GM19025 (cell line): Measurements from ENCODE around the gene KCNN3.
A peak's percentile ranks its signal among the peaks of the same experiment; 100 is the strongest.

Experiments used
- ATAC-seq: cut with Tn5 transposase; IDR thresholded peaks from one replicate; pipeline ENCODE4 v1.9.1; 2021; ENCODE audit warnings: mild to moderate bottlenecking, low read depth, moderate library complexity; ENCODE audit not compliant: unreplicated experiment

The KCNN3 gene

DNA sequence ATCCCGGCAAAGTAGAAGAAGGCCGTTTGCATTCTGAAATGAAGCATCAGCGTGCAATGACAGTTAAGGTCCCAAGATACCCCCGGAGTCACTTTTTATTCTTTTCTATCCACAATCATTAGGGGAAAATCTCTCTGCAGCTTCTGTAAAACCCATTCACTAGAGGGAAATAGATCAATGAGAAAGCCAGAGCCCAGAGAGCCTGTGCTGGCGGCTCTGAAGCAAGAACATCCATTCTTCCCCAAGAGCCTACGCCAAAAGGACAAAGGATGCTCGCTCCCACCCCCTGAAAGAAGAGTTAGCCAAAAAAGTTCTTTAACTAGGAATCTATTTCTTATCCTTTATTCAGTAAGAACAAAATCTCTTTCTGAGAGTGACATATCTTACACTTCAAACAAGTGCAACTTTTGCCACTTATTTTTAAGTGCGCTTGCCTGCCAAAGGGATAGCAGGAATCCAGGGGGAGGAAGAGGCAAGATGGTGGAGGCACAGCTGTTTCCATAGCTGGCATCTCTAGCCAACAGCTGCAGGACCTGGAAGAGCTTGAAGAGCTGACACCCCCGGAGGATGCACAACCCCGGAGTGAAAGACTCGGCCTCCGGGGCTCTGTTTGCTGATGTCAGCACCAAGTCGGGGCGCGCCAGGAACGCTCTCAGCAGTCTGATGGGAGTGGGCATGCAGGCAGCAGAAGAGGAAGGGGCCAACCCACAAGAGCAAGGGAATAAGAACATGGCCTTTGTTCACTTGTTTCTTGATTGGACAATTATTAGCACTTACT is 68.7 kb downstream of the KCNN3 start:
- ATAC-seq: no peak

GRCh38 chr1:154799188-154799587 is 70.9 kb downstream of the KCNN3 start:
- ATAC-seq: no peak

GRCh38 chr1:154798645-154799044 is 71.4 kb downstream of the KCNN3 start:
- ATAC-seq: no peak

DNA sequence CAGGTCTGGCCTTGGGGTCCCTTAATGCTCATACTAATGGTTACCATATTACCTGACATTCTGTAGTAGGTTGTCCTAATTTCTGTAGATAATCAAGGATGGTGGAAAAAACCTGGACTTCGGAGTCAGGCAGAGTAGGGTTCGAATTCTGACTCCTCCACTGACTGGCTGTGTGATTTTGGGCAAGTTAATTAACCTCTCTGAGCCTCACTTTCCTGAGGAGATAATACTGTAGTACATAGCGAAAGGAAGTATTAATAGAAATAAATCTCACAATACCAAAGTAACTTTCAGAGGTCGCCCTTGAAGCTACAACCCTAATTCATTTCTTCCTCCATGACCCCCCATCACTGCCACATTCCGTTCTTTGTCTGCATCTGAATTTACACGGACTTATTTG is 72.9 kb downstream of the KCNN3 start:
- no peak for ATAC-seq

DNA sequence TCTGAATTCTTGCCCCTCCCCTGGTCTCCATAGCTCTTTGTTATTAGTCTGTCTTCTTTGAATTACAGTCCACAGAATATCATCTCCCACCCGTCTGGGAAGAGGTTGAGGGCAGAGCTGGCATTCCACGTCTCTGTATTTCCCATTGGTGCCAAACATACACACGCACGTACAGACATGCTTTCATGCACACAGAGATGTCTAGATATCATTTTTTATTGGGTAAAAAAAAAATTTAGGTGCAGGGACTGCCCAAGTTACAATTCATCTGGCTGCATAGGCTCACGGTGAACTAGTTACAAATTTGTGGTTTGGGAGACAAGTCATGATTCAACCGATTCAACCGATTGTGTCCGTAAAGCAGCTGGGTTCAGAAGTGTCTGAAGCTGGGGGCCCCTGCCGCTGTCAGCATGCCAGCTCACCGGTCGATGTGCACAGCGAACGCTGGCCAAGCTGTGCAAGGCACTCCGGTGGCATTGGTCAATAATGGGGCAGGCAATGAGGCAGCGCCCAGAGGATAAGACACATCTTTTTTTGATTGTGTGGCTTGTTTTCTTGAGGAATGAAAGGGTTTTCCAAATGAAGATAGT is 73.7 kb downstream of the KCNN3 start:
- no peak for ATAC-seq

GRCh38 chr1:154794608-154795007 is 75.5 kb downstream of the KCNN3 start:
- no peak for ATAC-seq

DNA sequence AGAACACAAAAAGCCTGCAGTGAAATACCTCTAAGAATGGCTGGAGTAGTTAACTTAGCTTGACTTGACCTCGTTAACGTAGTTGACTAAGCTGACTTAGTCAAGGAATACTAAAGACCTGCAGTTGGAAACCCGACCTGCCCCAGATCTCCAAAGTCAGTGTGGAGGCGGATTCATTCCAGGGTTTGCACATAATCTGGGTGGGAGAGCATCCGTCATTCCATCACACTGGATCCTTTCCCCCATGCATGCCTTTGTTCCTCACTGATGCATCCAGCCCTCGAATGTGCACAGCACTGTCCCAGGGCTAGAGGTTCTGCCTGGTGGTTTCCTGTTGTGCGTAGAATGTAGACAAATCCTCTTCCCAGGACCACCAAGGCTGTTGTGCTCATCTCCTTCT is 76.4 kb downstream of the KCNN3 start:
- ATAC-seq: no peak

- ATAC-seq: no peak
These were observed 77.2 kb downstream of the KCNN3 start for GRCh38 chr1:154792899-154793298.

DNA sequence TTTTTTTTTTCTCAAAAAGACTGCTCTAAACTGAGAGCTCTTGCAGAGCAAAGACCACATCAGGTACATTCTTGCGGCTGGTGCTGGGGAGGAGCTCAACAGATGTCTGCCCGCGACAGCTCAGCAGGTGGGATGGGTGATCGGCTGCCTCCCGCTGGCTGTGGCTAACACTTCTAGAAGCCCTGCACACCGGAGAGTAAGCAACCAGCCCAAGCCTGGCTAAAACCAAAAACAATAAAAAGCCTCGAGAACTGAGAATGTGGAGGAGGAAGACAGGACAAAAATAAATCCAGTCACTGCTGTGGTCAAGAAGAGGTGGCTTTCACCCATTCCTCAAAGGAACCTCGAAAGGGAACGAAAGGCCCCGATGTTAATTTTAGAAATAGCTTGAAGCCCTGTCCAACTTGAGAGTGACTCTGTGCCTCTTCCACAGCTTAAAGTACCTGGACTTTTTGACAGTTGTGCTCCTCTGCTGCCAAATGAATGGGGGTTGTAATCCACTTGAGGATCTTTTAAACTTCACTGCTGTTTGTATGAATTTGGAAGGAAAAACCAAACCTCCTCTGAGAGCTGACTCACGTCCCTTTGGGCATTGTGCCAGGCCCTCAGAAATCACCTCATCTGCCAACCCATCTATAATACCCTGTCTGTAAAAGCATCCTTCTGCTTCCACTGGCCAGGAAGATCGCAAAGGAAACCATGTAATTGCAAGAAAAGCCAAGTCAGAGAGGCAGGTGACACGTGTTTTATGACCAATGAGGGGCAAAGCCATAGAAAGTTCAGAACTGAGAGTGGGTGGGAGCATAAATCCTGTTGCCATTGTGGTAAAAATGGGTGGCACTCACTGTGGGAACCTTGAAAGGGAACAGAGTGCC is 78.6 kb downstream of the KCNN3 start:
- peak; percentile 81 for ATAC-seq

DNA sequence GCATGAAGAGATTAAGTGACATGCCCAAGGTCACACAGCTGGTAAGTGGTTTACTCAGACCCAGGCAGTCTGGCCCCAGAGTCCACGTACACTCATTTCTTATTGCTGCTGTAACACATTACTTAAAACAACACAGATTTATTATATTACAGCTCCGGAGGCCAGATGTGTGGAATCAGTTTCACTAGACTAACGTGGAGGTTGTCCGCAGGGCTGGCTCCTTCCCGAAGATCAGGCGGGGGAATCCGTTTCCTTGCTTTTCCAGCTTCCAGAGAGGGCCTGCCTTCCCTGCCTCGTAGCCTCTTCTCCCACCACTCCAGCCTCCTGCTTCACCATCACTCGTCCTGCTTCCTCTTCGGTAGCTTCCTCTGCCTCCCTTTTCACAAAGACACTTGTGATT is 81.2 kb downstream of the KCNN3 start:
- ATAC-seq: no peak

GRCh38 chr1:154788110-154788870 is 81.8 kb downstream of the KCNN3 start:
- no peak for ATAC-seq

DNA sequence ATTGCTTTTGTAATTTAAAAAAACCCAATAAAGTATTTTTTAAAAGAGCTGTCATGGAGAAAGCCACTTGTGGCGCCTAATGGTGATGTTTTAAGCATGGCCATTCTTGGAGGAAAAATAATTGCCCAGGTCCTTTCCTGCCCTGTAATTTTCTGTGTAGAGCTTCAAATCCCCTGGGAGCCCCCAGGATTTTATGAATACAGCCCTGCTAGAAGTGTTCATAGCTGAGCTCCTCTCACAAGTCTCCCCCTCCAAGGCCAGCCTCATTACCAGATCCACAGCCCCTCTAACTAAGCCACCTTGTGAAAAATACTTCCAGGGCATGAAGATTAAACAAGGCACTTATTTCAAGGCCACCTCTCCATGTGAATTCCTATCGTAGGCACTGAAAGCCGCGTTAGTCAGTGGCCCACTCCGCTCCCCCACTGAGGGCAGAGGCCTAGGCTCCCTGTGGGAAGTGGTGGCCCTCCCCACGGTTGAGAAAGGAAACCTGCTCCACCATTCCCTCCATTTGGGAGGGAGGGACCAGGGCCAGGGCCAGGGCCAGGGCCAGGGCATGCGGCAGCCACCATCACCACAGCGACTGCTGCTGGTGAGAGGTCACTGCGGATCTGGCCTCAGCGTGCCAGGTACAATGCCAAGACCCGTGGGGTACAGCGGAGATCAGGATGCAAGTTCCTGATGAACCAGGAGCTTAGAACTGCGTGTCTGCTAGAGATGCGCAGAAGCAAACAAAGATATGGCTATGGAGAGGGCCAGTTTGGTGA is 83.1 kb downstream of the KCNN3 start:
- ATAC-seq: no peak

DNA sequence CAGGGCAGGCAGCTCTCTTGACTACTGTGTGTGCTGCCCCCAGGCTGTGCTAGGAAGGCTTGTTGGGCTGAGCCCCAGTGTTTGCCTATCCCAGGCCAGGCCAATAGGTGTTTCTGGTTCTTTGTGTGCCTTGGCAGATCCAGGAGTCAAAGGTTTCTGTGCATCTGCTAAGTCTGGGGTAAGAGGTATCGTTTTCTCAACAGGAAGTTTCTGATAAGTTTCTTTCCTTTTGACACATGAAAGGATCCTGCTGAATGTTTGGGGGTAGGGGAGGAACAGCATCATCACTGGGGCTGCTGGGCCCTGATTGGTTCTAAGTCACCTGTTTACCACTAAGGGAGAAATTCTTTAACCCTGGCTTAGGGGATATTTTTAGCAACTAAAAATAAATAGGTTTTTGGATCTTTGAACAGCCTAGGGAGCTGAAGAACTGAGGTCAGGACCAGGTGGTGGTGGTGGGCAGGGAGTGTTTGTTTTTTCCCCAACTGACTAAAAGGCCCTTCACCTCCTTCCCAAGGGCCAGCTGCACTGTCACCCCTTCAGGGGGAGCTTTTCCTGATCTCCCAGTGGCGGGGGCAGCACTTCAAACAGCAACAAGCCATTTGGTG is 85.1 kb downstream of the KCNN3 start:
- peak; percentile 89 for ATAC-seq

DNA sequence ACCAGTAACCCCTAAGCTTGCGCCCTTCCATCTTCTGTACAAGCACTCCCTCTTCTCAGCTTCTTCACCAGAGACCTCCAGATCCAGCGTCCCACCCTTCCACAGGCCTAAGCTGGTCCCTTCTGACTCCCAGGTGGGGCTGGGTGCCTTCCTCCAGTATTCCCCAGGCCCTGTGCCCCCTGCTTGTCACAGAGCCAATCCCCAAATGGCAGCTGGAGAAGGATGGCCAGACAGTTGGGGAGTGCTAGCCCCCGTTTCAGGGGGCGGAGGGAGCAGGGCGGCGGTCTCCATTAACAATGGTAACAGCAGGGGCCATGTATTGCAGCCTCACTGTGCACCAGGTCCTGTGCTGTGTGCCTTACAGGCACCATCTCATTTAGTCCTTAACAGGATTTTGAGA is 85.7 kb downstream of the KCNN3 start:
- no peak for ATAC-seq

- no peak for ATAC-seq
These were observed 86.1 kb downstream of the KCNN3 start for GRCh38 chr1:154783976-154784375.

- ATAC-seq: no peak
These were observed 89.5 kb downstream of the KCNN3 start for GRCh38 chr1:154780541-154780940.

GRCh38 chr1:154779551-154780189 is 90.4 kb downstream of the KCNN3 start:
- no peak for ATAC-seq

DNA sequence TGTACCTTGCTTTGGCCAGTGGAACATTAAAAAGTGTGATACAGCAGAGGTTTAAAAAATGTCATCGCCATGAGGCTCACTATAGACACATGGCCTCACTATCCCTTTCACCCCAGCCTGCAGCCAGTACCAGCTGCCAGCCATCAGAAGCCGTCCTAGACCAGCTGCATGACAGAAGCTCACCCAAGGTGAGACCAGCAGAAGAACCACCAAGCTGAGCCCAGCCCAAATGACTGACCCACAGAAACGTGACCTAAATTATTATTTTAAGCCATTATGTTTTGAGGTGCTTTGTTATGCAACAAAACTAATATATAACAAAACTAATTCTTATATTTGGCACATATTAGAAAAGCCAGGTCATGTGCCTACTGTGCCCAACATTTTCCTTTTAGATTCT is 91.1 kb downstream of the KCNN3 start:
- no peak for ATAC-seq

GRCh38 chr1:154778275-154778674 is 91.8 kb downstream of the KCNN3 start:
- ATAC-seq: no peak
